Activated CD4-positive, alpha-beta T cell treated with anti-CD3 and anti-CD28 coated beads, Interleukin-2, amount 50 U/mL, for 16 hours (primary cell): ENCODE results near the gene CCDC169.

ENCODE experiments used
- DNase-seq: peaks from one replicate; pipeline ENCODE4 v3.0.0-alpha.2; 2020

The CCDC169 gene

DNA sequence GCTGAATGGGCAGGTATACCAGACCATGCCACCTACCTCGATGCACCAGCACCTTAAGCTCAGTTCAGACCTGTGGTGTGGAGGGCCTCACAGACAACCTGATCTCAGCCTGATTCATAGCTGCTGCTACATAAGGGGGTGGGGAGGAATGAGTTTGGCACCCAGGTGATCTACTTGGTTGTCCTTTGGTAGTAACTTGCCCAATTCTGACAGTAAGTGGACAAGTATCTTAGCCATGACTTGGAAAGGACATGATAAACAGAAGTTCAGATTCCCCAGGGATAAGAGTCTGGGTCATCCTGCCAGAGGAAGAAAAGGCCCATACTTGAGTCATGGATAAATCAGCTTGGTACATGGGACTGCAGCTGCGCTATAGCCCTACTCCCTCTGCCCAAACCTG, 54.9 kb downstream of the CCDC169 start:
- no peak for DNase-seq

DNA sequence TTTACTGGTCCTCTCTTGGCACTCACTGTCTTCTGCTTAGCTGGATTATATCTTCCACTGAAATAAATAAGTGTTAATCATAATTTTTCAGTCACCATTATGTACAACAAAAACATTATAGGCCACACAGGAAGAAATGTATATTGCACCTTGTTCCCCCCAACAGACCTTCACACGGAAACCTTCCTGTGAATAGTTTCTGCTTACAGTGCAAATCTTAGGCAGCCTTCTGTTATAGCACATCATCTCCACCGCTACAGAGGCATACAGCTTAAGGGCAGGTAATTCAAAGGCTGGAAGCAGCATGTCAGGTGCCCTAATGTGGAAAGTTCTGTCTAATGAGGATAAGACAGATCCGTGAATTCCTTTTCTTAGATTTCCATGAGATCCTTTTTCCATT, 66.4 kb downstream of the CCDC169 start:
- no peak for DNase-seq

- no peak for DNase-seq
Measured at GRCh38 chr13:36224730-36225129, 72.9 kb downstream of the CCDC169 start.

DNA sequence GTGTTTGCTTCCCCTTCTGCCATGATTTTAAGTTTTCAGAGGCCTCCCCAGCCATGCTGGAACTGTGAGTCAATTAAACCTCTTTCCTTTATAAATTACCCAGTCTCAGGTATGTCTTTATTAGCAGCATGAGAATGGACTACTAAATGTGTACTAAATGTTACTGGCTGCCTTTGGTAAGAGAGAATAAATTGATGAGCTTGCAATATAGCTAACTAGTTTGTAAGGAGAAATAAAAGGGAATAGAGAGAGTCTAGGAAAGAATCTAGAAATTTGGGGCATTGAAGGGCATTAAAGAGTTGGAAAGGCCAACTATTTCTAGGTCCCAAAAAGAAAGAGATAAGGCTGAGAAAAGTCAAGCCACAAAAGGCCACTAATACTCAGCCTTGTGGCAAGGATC, 77.7 kb downstream of the CCDC169 start:
- no peak for DNase-seq

DNA sequence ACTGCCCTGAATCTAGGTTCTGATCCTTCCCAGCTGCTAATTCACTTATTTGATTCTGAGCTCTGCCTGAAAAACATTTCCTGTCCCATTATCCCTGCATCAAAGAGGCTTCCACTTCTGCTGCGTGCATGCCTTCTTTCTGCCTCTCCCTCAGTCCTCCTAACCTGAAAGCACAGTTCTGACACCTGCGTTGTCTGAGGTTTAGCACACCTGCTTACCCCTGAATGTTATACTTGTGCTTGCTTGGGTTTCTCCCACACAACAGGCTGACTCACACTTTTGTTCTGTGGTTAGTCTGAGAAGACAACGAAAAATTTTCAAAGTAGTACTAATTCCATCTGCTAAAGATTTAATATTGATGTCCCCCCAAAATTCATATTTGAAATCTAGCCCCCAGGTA, 80.2 kb downstream of the CCDC169 start:
- no peak for DNase-seq

DNA sequence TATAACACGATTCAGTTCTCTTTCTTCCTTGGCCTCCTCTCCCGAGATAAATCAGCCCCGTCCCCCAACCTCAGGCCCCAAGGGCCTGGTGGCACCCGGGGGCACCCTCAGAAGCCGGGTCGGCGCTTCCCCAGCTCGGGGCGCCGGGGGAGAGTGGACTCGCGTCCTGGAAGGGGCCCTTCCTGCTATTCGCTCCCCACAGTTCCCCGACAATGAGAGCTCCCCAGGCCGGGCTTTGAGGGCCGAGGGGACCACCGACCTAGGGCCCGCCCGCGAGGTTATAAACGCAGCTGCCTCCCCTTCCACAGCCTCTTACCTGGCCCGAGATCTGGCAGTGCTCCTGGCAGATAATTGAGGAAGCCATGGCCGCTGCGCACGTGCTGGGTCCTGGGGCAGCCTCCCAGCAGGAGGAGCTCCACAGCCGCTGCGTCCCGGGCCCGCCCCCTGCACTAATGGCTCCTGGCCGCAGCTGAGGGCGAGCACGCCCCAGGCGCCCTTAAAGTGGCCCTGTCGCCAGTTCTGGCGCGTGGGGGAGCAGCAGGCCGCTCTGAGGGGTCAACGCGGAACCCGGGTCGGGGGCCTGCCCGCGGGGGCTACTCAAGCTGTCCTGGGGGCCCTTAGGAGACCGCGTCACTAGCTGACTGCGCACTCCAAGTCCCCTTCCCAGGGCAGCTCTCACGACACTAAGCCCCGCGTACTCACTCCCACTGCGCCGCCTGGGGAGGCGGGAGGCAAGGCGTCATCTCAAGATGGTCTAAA, 83.3 kb downstream of the CCDC169 start, which contains the start of gene SOHLH2:
SOHLH2 (minus strand) TSS at position 394 of the 759 bp plus-strand sequence; CDS start at position 364, 30 bp downstream.
- DNase-seq: no peak

DNA sequence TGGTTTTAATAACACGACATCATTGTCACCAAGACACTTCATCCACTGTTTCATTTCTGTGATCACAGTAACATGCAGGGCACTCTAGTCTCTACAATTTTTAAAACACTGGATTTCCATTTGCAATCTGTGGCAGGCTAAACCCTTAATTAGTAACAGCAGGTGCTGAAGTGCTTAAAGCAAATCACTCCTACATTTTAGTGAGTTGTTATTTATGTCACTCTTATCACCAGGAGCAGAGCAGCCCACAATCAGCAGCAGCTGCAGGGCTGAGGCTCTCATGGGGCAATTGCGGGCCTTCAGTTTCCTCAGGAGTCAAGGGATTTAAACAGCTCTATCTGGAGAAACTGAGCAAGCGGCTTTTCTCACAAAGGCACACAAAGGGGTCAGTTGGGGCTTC, 84.8 kb downstream of the CCDC169 start:
- no peak for DNase-seq

GRCh38 chr13:36211567-36211966, 86.0 kb downstream of the CCDC169 start:
- DNase-seq: no peak

GRCh38 chr13:36210738-36211137, 86.9 kb downstream of the CCDC169 start:
- no peak for DNase-seq

DNA sequence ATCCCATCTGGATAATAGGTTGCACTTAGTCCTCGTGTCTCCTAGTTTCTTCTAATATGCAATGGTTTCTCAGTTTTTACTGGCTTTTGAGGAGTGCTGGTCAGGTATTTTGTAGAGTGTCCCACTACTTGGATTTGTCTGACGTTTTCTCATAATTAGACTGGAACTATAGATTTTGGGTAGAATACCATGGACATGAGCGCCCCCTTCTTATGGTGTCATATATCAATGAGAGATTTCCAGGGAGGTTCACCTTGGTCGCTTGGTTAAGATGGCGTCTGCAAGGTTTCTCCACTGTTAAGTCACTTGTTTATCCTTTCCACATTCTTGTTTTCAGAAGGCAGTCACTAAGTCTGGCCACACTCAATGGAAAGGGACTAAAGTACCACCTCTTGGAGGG, 89.9 kb downstream of the CCDC169 start:
- no peak for DNase-seq

GRCh38 chr13:36193151-36193855, 104.3 kb downstream of the CCDC169 start:
- DNase-seq: no peak

DNA sequence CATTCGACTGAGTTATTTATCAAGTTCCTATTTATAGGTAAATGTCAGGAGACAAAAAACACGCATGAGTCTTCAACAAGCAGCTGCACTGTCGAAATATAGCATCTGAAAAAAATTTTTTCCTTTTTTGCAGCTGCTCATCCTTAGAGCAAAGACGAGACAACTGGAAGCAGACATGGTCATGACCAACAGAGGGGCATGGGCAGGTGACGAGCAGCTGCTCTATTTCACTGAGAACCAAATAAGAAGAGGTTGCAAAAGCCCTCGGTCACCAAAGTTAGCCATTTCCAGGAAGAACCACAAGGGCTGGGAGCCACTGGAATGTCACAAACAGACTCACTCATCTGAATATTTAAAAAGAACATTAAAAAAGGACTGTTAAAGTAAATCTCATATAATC, 105.4 kb downstream of the CCDC169 start:
- DNase-seq: no peak

DNA sequence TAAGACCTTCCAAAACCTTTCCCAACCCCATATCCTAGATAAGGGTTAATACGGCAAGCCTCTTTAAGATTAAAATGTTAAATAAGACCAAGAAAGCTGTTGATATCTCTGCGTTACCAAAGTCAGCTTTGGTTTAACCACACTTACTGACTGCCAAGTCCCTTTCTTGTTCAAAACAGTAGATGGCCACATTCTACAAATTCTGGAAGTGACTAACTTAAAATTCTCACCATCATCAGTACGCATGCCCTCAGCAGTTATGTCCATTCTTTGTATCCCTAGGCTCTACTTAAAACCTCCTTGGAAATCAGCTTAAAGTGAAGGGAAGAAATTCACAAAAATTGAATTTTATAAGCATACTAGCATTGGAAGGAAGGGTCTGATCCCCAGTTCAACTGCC, 106.8 kb downstream of the CCDC169 start:
- DNase-seq: no peak

- no peak for DNase-seq
Measured at GRCh38 chr13:36188441-36188840, 109.2 kb downstream of the CCDC169 start.

DNA sequence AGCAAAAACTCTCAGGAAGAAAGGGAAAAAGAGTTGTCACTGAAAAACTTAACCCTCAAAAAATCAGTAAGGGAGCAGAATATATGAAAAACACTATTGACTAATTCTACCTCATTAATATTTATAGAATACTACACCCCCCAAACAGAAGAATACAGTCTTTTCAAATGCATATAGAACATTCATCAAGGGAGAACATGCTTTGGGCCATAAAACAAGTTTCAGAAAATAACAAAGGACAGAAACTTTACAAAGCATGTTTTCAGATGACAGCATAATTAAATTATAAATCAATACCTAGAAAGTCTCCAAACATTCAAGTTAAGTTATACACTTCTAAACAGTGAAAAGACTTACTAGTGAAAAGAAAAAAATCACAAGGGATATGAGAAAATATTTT, 113.7 kb downstream of the CCDC169 start:
- DNase-seq: no peak
